HepG2 (cell line): ENCODE results near the gene LMF2. TPM values are rescaled to one million over a fixed set of nuclear protein-coding genes. Genes with fewer than 3 reads are reported as not detected.

Experiments used
- ERF ChIP-seq: IDR thresholded peaks from 2 replicates; pipeline ENCODE4 v1.6.1; 2018; ENCODE audit warnings: missing biosample characterization, missing genetic modification reagents
- FOXO1 ChIP-seq: sonication (generic); formaldehyde crosslinking; IDR thresholded peaks from 2 replicates; pipeline ENCODE4 v1.4.0; 2020; ENCODE audit warnings: missing genetic modification reagents
- GATAD1 ChIP-seq: IDR thresholded peaks from 2 replicates; pipeline ENCODE4 v1.6.1; 2016; ENCODE audit warnings: missing genetic modification reagents, missing compliant biosample characterization
- GPN1 ChIP-seq: sonication (generic); formaldehyde crosslinking; IDR thresholded peaks from 2 replicates; pipeline ENCODE4 v1.5.1; 2020; ENCODE audit warnings: missing genetic modification reagents, borderline replicate concordance
- HIC2 ChIP-seq: sonication (generic); formaldehyde crosslinking; IDR thresholded peaks from 2 replicates; pipeline ENCODE4 v1.9.0; 2022; ENCODE audit warnings: low read depth, missing genetic modification reagents
- HNF4A ChIP-seq: sonication (generic); formaldehyde crosslinking; IDR thresholded peaks from 2 replicates; pipeline ENCODE4 v1.4.0; 2020; ENCODE audit warnings: missing genetic modification reagents
- HOXA9 ChIP-seq: sonication (generic); formaldehyde crosslinking; IDR thresholded peaks from 2 replicates; pipeline ENCODE4 v1.8.1; 2022; ENCODE audit warnings: missing genetic modification reagents, mild to moderate bottlenecking, moderate library complexity, borderline replicate concordance
- IKZF4 ChIP-seq: sonication (generic); formaldehyde crosslinking; IDR thresholded peaks from 2 replicates; pipeline ENCODE4 v1.5.1; 2020; ENCODE audit warnings: borderline replicate concordance, mild to moderate bottlenecking, low read depth, missing genetic modification reagents; ENCODE audit errors: not compliant biosample characterization
- KAT2B ChIP-seq: fragments of 150-350 bp; IDR thresholded peaks from 2 replicates; pipeline ENCODE4 v1.6.1; 2014; ENCODE audit warnings: low read depth, low read length, borderline replicate concordance
- MAFG ChIP-seq: sonication (generic); formaldehyde crosslinking; IDR thresholded peaks from 2 replicates; pipeline ENCODE4 v1.5.1; 2020; ENCODE audit warnings: mild to moderate bottlenecking, missing genetic modification reagents
- PHF8 ChIP-seq: sonication (generic); formaldehyde crosslinking; IDR thresholded peaks from 2 replicates; pipeline ENCODE4 v1.5.0; 2020; ENCODE audit warnings: missing genetic modification reagents
- POLR2G ChIP-seq: fragments of 200-400 bp; formaldehyde crosslinking; IDR thresholded peaks from 2 replicates; pipeline ENCODE4 v1.6.1; 2018; ENCODE audit warnings: mild to moderate bottlenecking, low read depth, low read length, moderate library complexity
- PTBP1 ChIP-seq: fragments of 200-400 bp; formaldehyde crosslinking; IDR thresholded peaks from 2 replicates; pipeline ENCODE4 v1.6.1; 2018; ENCODE audit warnings: low read length, low read depth; ENCODE audit not compliant: poor library complexity, severe bottlenecking
- RFXANK ChIP-seq: IDR thresholded peaks from 2 replicates; pipeline ENCODE4 v1.6.1; 2016
- SRY ChIP-seq: sonication (generic); formaldehyde crosslinking; IDR thresholded peaks from 2 replicates; pipeline ENCODE4 v1.8.0; 2022; ENCODE audit warnings: mild to moderate bottlenecking, missing genetic modification reagents
- STAG1 ChIP-seq: sonication (generic); formaldehyde crosslinking; IDR thresholded peaks from 2 replicates; pipeline ENCODE4 v1.4.0; 2020; ENCODE audit warnings: missing genetic modification reagents
- ZC3H13 ChIP-seq: sonication (generic); formaldehyde crosslinking; IDR thresholded peaks from 2 replicates; pipeline ENCODE4 v1.8.1; 2023; ENCODE audit warnings: mild to moderate bottlenecking, missing genetic modification reagents, moderate library complexity
- ZFP62 ChIP-seq: sonication (generic); formaldehyde crosslinking; IDR thresholded peaks from 2 replicates; pipeline ENCODE4 v1.4.0; 2020; ENCODE audit warnings: missing genetic modification reagents
- ZNF326 ChIP-seq: sonication (generic); formaldehyde crosslinking; IDR thresholded peaks from 2 replicates; pipeline ENCODE4 v1.4.0; 2020; ENCODE audit warnings: missing genetic modification reagents, borderline replicate concordance
- ZNF367 ChIP-seq: sonication (generic); formaldehyde crosslinking; IDR thresholded peaks from 2 replicates; pipeline ENCODE4 v1.4.0; 2020; ENCODE audit warnings: missing genetic modification reagents, borderline replicate concordance
- ZNF460 ChIP-seq: sonication (generic); formaldehyde crosslinking; IDR thresholded peaks from 2 replicates; pipeline ENCODE4 v1.5.1; 2020; ENCODE audit warnings: missing genetic modification reagents, mild to moderate bottlenecking, borderline replicate concordance
- ZNF496 ChIP-seq: sonication (generic); formaldehyde crosslinking; IDR thresholded peaks from 2 replicates; pipeline ENCODE4 v1.8.1; 2023; ENCODE audit warnings: mild to moderate bottlenecking, moderate library complexity, missing genetic modification reagents; ENCODE audit not compliant: insufficient replicate concordance
- polyA plus RNA-seq, 8 experiments: library from polyadenylated mRNA; depleted of rRNA in 3 of 8; stranded (reverse) in 7 of 8; unstranded in 1 of 8; fragments of >200 nt; fragmentation: Illumina TruSeq in 4 of 8; extraction: Trizol in 4 of 8; gene quantifications; 2 replicates each; pipeline versions ENCODE4 v1.2.1 to v1.2.3, GENCODE V29; 2011 to 2016; ENCODE audit warnings: low read depth in 4 of 8, missing spikeins in 1 of 8, mixed read lengths in 1 of 8; ENCODE audit not compliant: insufficient read depth in 1 of 8
- total RNA-seq, 5 experiments: library from RNA; depleted of rRNA; stranded (reverse); fragments of >200 nt; fragmentation: Illumina TruSeq; extraction: Trizol; gene quantifications; 2 replicates each; pipeline ENCODE4 v1.2.3, GENCODE V29; 2016; ENCODE audit warnings: low read depth in 1 of 5
- TF ChIP-seq, protein P1 (sequence below): IDR thresholded peaks from 2 replicates; pipeline ENCODE4 v1.6.1; 2016; ENCODE audit warnings: missing compliant biosample characterization, missing genetic modification reagents, borderline replicate concordance
- TF ChIP-seq, protein P2 (sequence below): IDR thresholded peaks from 2 replicates; pipeline ENCODE4 v1.6.1; 2016; ENCODE audit warnings: low read depth
- TF ChIP-seq, protein P3 (sequence below): sonication (generic); formaldehyde crosslinking; IDR thresholded peaks from 2 replicates; pipeline ENCODE4 v1.4.0; 2020; ENCODE audit warnings: missing genetic modification reagents

The LMF2 gene
- total and polyA plus RNA-seq, 2 of the 13 experiments (the other 11 are each of a cell fraction or from before 2014, with no cell fraction given) = 23.3 to 30.6 TPM

DNA sequence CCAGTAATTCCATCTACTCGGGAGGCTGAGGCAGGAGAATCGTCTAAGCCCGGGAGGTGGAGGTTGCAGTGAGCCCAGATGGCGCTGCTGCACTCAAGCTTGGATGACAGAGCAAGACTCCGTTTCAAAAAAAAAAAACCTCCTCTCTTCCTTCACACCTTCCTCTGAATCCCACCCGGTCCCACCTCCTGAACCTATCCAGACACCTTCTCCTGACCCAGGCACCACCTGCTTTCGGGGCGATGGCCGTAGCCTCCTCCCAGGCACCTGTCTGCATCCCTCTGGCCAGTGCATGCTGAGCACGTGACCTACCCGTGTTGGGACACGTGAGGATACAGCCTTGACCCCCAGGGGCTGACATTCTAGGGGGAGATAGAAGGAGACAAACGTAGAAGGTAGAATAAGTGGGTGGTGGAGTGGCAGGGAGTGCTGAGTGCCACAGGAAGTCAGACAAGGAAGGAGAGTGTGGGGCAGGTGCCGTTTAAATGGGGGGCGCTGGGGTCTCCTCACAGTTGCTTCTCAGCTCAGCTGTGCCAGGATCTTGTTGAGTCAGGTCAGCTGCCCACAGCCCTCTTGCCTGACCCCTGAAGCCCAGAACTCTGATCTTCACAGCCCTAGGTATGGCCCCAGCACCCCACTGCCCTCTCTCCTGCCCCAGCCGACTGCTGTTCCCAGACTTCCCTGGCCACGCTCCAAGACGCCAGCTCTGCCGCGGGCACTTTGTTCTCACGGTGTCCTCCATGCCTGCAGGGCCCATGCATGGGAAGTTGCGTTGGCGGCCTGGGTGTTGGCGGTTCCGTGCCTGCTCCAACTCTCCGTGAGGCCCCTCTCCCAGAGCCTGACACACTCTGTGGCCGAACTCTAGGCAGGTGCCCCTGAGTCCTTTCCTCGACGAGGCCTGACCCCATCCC is 22.0 kb downstream of the LMF2 start (continued):
- TF ChIP-seq ZFP62 (CRISPR knock-in tag) (no peak), KAT2B (no peak), HOXA9 (CRISPR knock-in tag) (no peak; the same call in 1 of the 2 replicates), ZNF367 (CRISPR knock-in tag) (no peak), ZNF496 (no peak), SRY (CRISPR knock-in tag) (peak; percentile 53; the same call in 1 of the 2 replicates), PHF8 (CRISPR knock-in tag) (no peak; the same call in 1 of the 2 replicates), STAG1 (no peak), GPN1 (no peak), ZC3H13 (peak; percentile 97), ZNF326 (peak; percentile 94; the same call in 1 of the 2 replicates), GATAD1 (CRISPR knock-in tag) (0 out of 2 replicates have a peak, but pooled peaks have one; percentile 19), HNF4A (no peak), ZNF460 (CRISPR knock-in tag) (no peak), MAFG (CRISPR knock-in tag) (no peak), FOXO1 (no peak), POLR2G (peak; percentile 68), PTBP1 (no peak), HIC2 (CRISPR knock-in tag) (no peak; the same call in 1 of the 2 replicates), RFXANK (CRISPR knock-in tag) (no peak), ERF (no peak; the same call in 1 of the 2 replicates), IKZF4 (CRISPR knock-in tag) (no peak)
- TF ChIP-seq, protein P1, sequence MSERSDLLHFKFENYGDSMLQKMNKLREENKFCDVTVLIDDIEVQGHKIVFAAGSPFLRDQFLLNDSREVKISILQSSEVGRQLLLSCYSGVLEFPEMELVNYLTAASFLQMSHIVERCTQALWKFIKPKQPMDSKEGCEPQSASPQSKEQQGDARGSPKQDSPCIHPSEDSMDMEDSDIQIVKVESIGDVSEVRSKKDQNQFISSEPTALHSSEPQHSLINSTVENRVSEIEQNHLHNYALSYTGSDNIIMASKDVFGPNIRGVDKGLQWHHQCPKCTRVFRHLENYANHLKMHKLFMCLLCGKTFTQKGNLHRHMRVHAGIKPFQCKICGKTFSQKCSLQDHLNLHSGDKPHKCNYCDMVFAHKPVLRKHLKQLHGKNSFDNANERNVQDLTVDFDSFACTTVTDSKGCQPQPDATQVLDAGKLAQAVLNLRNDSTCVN (CRISPR knock-in tag) = no peak
- TF ChIP-seq, protein P2, sequence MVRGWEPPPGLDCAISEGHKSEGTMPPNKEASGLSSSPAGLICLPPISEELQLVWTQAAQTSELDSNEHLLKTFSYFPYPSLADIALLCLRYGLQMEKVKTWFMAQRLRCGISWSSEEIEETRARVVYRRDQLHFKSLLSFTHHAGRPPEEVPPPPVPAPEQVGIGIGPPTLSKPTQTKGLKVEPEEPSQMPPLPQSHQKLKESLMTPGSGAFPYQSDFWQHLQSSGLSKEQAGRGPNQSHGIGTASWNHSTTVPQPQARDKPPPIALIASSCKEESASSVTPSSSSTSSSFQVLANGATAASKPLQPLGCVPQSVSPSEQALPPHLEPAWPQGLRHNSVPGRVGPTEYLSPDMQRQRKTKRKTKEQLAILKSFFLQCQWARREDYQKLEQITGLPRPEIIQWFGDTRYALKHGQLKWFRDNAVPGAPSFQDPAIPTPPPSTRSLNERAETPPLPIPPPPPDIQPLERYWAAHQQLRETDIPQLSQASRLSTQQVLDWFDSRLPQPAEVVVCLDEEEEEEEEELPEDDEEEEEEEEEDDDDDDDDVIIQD (CRISPR knock-in tag) = no peak
- TF ChIP-seq, protein P3, sequence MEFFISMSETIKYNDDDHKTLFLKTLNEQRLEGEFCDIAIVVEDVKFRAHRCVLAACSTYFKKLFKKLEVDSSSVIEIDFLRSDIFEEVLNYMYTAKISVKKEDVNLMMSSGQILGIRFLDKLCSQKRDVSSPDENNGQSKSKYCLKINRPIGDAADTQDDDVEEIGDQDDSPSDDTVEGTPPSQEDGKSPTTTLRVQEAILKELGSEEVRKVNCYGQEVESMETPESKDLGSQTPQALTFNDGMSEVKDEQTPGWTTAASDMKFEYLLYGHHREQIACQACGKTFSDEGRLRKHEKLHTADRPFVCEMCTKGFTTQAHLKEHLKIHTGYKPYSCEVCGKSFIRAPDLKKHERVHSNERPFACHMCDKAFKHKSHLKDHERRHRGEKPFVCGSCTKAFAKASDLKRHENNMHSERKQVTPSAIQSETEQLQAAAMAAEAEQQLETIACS (CRISPR knock-in tag) = no peak
